Endothelial cell of hepatic sinusoid (primary cell): Measurements from ENCODE around the gene GAPDH.

ENCODE experiments used
- in situ Hi-C: cut with HindIII; loops from 2 replicates; pipeline ENCODE4 v1.10.0; 2017; ENCODE audit warnings: low sequenced_read_pairs

Gene GAPDH

DNA sequence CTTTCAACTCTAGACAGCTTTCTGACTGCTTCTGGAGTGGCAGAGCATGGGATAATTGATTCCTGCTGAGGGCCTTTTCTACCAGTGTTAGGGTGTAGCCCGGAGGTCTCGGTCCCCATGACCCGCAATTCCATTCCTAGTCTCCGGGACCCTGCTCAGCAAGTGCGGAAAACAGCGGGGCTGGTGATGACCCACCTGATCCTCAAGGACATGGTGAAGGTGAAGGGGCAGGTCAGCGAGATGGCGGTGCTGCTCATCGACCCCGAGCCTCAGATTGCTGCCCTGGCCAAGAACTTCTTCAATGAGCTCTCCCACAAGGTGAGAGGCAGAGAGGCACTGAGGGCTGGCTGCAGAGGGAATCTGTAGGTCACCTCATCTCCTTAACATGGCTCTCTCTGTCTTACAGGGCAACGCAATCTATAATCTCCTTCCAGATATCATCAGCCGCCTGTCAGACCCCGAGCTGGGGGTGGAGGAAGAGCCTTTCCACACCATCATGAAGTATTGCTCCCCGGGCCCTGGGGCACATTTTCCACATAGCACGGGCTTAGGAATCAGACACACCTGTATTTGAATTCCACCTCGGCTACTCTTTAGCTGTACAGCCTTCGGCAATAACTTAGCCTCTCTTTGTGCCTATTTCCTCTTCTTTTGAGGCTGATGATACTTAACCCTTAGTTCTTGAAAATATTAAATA, 5.6 kb upstream of the GAPDH start:
- in situ Hi-C loops = no loop called here

DNA sequence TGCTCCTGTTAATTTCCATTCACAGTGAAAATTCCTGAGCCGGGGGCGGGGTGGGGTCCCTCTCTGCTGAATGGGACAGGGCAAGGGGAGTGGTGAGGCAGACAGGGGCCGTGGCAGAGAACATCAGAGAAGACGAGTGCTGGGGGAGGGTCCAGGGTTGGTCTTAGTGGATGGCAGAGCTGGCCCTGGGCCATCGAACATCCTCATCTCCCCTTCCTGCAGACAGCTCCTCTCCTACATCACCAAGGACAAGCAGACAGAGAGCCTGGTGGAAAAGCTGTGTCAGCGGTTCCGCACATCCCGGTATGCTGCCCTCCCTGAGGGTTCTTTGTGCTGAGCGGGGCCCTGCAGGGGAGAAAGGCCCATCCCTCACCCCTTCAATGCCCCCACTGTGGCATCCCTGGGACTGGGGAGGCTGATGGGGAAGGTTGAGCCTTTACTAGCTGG, 5.0 kb upstream of the GAPDH start:
- in situ Hi-C loops = no loop called here

DNA sequence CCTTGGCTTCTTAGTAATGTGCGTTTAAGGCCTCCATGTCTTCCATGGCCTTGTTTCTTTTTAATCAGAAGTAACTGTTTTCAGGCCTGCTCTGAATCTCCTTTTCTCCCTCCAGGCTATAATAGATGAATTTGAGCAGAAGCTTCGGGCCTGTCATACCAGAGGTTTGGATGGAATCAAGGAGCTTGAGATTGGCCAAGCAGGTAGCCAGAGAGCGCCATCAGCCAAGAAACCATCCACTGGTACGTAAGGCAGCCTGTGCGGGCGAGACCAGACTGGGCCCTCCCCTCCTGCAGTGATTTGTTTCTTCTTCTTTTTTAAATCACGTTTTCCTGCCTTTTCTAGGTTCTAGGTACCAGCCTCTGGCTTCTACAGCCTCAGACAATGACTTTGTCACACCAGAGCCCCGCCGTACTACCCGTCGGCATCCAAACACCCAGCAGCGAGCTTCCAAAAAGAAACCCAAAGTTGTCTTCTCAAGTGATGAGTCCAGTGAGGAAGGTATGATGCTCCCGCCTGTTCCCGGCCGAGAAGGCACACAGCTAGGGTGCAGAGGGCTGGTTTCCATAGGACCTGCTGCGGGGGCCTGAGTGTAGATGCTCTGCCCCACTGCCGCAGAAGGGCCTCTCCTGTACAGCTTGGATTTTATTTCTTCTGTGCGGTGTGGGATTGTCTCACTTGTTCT, 3.6 kb upstream of the GAPDH start:
- in situ Hi-C loops = loop anchor here (5.0 to 10.0 kb wide), 2 partner anchors 33 to 64 kb away; no protein-coding TSS in a partner anchor

DNA sequence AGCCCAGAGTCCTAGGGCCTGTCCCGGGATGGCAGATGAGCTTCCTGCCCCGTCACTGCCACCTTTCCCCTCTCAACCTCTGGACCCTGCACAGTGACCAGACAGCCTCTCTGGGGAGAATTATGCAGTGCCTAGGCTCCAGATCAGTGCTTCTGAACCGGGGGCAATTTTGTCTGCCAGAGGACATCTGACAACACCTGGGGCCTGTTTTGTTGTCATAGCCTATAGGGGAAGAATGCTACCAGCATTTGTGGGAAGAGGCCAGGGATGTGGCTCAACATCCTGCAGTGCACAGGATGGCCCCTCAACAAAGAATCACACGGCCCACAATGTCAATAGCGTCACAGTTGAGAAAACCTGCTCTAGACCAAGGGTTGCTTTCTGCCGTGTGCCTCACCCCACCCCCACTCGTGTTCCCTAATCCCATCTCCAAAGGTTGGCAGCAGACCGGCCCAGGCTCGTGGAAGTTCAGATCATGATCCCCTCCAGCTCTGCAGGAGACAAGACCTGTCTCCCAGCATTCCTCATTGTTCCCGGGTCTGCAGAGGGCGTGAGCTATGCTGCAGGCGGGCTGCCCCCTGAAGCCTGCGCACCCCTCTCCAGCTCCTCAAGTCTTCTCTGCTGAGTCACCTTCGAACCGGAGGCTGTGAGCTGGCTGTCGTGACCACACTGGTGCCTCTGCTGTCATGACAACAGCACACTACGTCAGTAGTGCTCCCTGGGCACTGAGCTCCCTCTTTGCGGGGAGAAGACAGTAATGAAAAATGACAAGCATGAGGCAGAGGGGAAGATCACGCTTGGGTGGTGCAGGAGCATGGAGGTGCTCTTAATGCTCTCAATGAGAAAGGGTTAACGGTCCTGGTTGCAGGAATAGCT, 2.0 kb upstream of the GAPDH start:
- in situ Hi-C loops = loop anchor here (5.0 to 10.0 kb wide), 2 partner anchors 35 to 63 kb away; no protein-coding TSS in a partner anchor

DNA sequence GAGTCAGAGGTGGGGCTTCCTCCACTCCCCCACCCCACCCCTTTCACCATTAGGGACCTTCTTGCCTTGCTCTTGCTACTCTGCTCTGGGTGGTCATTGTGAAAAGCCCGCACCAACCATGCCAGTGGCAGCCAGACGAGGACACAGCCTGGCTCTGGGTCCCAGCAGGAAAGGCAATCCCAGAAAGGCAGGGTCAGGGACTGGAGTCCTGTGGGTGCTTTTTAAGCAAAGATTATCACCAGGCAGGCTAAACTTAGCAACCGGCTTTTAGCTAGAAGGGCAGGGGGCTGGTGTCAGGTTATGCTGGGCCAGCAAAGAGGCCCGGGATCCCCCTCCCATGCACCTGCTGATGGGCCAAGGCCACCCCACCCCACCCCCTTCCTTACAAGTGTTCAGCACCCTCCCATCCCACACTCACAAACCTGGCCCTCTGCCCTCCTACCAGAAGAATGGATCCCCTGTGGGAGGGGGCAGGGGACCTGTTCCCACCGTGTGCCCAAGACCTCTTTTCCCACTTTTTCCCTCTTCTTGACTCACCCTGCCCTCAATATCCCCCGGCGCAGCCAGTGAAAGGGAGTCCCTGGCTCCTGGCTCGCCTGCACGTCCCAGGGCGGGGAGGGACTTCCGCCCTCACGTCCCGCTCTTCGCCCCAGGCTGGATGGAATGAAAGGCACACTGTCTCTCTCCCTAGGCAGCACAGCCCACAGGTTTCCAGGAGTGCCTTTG, 1.2 kb upstream of the GAPDH start:
- in situ Hi-C loops = loop anchor here (5.0 to 10.0 kb wide), 2 partner anchors 36 to 62 kb away; no protein-coding TSS in a partner anchor

DNA sequence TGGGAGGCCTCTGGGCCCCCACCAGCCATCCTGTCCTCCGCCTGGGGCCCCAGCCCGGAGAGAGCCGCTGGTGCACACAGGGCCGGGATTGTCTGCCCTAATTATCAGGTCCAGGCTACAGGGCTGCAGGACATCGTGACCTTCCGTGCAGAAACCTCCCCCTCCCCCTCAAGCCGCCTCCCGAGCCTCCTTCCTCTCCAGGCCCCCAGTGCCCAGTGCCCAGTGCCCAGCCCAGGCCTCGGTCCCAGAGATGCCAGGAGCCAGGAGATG, 729 bp upstream of the GAPDH start:
- in situ Hi-C loops = loop anchor here (5.0 to 10.0 kb wide), 2 partner anchors 36 to 61 kb away; no protein-coding TSS in a partner anchor

DNA sequence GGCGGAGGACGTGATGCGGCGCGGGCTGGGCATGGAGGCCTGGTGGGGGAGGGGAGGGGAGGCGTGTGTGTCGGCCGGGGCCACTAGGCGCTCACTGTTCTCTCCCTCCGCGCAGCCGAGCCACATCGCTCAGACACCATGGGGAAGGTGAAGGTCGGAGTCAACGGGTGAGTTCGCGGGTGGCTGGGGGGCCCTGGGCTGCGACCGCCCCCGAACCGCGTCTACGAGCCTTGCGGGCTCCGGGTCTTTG, 303 bp downstream of the GAPDH start:
- in situ Hi-C loops = loop anchor here (5.0 to 10.0 kb wide), 2 partner anchors 37 to 60 kb away; no protein-coding TSS in a partner anchor

DNA sequence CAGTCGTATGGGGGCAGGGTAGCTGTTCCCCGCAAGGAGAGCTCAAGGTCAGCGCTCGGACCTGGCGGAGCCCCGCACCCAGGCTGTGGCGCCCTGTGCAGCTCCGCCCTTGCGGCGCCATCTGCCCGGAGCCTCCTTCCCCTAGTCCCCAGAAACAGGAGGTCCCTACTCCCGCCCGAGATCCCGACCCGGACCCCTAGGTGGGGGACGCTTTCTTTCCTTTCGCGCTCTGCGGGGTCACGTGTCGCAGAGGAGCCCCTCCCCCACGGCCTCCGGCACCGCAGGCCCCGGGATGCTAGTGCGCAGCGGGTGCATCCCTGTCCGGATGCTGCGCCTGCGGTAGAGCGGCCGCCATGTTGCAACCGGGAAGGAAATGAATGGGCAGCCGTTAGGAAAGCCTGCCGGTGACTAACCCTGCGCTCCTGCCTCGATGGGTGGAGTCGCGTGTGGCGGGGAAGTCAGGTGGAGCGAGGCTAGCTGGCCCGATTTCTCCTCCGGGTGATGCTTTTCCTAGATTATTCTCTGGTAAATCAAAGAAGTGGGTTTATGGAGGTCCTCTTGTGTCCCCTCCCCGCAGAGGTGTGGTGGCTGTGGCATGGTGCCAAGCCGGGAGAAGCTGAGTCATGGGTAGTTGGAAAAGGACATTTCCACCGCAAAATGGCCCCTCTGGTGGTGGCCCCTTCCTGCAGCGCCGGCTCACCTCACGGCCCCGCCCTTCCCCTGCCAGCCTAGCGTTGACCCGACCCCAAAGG, 804 bp downstream of the GAPDH start:
- in situ Hi-C loops = loop anchor here (5.0 to 10.0 kb wide), 2 partner anchors 38 to 60 kb away; no protein-coding TSS in a partner anchor

DNA sequence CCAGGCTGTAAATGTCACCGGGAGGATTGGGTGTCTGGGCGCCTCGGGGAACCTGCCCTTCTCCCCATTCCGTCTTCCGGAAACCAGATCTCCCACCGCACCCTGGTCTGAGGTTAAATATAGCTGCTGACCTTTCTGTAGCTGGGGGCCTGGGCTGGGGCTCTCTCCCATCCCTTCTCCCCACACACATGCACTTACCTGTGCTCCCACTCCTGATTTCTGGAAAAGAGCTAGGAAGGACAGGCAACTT, 1.3 kb downstream of the GAPDH start:
- in situ Hi-C loops = loop anchor here (10.0 kb wide), 1 partner anchor 59 kb away; no protein-coding TSS in a partner anchor

DNA sequence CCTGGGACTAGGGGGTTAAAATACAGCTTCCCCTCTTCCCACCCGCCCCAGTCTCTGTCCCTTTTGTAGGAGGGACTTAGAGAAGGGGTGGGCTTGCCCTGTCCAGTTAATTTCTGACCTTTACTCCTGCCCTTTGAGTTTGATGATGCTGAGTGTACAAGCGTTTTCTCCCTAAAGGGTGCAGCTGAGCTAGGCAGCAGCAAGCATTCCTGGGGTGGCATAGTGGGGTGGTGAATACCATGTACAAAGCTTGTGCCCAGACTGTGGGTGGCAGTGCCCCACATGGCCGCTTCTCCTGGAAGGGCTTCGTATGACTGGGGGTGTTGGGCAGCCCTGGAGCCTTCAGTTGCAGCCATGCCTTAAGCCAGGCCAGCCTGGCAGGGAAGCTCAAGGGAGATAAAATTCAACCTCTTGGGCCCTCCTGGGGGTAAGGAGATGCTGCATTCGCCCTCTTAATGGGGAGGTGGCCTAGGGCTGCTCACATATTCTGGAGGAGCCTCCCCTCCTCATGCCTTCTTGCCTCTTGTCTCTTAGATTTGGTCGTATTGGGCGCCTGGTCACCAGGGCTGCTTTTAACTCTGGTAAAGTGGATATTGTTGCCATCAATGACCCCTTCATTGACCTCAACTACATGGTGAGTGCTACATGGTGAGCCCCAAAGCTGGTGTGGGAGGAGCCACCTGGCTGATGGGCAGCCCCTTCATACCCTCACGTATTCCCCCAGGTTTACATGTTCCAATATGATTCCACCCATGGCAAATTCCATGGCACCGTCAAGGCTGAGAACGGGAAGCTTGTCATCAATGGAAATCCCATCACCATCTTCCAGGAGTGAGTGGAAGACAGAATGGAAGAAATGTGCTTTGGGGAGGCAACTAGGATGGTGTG, 1.9 kb downstream of the GAPDH start:
- in situ Hi-C loops = loop anchor here (10.0 kb wide), 1 partner anchor 59 kb away; no protein-coding TSS in a partner anchor

DNA sequence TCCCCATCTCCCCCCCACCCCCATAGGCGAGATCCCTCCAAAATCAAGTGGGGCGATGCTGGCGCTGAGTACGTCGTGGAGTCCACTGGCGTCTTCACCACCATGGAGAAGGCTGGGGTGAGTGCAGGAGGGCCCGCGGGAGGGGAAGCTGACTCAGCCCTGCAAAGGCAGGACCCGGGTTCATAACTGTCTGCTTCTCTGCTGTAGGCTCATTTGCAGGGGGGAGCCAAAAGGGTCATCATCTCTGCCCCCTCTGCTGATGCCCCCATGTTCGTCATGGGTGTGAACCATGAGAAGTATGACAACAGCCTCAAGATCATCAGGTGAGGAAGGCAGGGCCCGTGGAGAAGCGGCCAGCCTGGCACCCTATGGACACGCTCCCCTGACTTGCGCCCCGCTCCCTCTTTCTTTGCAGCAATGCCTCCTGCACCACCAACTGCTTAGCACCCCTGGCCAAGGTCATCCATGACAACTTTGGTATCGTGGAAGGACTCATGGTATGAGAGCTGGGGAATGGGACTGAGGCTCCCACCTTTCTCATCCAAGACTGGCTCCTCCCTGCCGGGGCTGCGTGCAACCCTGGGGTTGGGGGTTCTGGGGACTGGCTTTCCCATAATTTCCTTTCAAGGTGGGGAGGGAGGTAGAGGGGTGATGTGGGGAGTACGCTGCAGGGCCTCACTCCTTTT, 2.7 kb downstream of the GAPDH start:
- in situ Hi-C loops = loop anchor here (10.0 kb wide), 1 partner anchor 58 kb away; no protein-coding TSS in a partner anchor

DNA sequence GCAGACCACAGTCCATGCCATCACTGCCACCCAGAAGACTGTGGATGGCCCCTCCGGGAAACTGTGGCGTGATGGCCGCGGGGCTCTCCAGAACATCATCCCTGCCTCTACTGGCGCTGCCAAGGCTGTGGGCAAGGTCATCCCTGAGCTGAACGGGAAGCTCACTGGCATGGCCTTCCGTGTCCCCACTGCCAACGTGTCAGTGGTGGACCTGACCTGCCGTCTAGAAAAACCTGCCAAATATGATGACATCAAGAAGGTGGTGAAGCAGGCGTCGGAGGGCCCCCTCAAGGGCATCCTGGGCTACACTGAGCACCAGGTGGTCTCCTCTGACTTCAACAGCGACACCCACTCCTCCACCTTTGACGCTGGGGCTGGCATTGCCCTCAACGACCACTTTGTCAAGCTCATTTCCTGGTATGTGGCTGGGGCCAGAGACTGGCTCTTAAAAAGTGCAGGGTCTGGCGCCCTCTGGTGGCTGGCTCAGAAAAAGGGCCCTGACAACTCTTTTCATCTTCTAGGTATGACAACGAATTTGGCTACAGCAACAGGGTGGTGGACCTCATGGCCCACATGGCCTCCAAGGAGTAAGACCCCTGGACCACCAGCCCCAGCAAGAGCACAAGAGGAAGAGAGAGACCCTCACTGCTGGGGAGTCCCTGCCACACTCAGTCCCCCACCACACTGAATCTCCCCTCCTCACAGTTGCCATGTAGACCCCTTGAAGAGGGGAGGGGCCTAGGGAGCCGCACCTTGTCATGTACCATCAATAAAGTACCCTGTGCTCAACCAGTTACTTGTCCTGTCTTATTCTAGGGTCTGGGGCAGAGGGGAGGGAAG, 3.5 kb downstream of the GAPDH start:
- in situ Hi-C loops = loop anchor here (10.0 kb wide), 1 partner anchor 57 kb away; no protein-coding TSS in a partner anchor

DNA sequence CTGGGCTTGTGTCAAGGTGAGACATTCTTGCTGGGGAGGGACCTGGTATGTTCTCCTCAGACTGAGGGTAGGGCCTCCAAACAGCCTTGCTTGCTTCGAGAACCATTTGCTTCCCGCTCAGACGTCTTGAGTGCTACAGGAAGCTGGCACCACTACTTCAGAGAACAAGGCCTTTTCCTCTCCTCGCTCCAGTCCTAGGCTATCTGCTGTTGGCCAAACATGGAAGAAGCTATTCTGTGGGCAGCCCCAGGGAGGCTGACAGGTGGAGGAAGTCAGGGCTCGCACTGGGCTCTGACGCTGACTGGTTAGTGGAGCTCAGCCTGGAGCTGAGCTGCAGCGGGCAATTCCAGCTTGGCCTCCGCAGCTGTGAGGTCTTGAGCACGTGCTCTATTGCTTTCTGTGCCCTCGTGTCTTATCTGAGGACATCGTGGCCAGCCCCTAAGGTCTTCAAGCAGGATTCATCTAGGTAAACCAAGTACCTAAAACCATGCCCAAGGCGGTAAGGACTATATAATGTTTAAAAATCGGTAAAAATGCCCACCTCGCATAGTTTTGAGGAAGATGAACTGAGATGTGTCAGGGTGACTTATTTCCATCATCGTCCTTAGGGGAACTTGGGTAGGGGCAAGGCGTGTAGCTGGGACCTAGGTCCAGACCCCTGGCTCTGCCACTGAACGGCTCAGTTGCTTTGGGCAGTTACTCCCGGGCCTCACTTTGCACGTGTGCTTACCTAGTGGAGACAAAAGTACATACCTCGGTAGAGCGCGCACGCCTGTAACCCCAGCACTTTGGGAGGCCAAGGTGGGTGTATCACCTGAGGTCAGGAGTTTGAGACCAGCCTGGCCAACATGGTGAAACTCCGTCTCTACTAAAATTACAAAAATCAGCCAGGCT, 4.3 kb downstream of the GAPDH start:
- in situ Hi-C loops = loop anchor here (10.0 kb wide), 1 partner anchor 56 kb away; no protein-coding TSS in a partner anchor

DNA sequence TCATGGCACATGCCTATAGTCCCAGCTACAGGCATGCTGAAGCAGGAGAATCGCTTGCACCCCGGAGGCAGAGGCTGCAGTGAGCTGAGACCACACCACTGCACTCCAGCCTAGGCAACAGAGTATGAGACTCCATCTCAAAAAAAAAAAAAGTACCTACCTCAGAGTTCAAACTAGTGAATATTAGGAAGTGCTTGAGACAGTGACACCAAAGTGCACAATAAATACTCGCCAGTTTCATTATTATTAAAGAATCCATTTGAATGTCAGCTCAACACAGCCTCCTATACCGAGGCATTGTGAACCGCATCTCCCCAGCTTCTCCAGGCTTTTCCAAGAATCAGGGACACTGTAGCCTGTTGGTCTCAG, 5.0 kb downstream of the GAPDH start:
- in situ Hi-C loops = loop anchor here (10.0 kb wide), 1 partner anchor 56 kb away; no protein-coding TSS in a partner anchor

DNA sequence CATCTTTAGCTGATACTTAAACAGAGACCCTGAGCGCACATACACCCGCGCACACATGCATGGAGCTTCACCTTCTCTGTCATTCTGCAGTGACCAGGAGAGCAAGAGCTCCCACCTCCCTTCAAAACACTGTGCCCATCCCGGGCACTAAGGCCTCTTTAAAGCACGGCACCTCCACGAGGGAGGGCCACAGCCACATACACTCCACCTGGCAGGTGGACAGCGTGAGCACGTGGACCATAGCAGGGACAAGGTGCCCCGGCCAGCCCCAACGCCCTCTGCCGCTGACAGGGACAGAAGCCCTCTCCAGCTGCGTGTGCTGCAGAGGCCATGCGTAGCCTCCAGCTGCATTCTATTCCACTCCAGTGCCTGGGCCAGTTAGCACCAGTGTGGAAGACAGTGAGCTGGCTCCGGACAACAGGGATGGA, 5.4 kb downstream of the GAPDH start:
- in situ Hi-C loops = loop anchor here (10.0 kb wide), 1 partner anchor 55 kb away; no protein-coding TSS in a partner anchor

DNA sequence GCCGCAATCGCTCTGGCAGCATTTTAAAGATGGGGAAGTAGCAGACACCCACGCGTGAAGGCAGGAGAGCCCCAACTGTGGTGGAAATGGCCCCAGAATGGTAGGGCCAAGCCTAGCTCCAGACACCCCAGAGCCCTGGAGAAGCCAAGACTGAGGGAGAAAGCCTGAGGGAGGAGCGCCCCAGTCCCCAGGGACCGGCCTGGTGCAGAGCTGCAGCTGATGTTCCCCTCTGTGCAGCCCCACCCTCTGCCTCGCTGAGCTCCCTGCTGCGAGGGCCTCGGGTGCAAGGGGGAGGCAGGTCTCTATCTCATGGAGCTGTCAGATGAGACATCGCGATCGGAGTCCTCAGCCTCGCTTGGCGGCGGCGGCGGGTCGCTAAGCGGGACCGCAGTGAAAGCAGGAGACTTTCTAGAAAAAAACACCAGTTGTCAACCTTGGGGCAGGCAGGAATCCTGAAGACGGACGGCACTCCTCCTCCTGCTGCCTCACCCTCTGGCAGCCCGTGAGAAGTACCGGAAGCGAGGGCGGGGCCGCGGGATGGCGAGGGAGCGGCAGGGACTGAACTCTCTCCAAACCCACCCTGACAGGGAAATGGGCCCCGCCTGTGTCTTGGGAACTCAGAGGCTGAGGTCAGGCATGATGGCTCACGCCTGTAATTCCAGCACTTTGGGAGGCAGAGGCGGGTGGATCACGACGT, 6.0 kb downstream of the GAPDH start:
- in situ Hi-C loops = no loop called here
